ENCODE results near the gene SF3B6. TPM values are rescaled to one million over a fixed set of nuclear protein-coding genes. Genes with fewer than 3 reads are reported as not detected.
"Not testable (repeated sequence)": the region's sequence is repeated elsewhere in the genome, so short reads cannot be mapped to it uniquely, and the experiment has no call there.

SF3B6 gene
- total RNA-seq, 1 donor from 2014 or later: 102 TPM

DNA sequence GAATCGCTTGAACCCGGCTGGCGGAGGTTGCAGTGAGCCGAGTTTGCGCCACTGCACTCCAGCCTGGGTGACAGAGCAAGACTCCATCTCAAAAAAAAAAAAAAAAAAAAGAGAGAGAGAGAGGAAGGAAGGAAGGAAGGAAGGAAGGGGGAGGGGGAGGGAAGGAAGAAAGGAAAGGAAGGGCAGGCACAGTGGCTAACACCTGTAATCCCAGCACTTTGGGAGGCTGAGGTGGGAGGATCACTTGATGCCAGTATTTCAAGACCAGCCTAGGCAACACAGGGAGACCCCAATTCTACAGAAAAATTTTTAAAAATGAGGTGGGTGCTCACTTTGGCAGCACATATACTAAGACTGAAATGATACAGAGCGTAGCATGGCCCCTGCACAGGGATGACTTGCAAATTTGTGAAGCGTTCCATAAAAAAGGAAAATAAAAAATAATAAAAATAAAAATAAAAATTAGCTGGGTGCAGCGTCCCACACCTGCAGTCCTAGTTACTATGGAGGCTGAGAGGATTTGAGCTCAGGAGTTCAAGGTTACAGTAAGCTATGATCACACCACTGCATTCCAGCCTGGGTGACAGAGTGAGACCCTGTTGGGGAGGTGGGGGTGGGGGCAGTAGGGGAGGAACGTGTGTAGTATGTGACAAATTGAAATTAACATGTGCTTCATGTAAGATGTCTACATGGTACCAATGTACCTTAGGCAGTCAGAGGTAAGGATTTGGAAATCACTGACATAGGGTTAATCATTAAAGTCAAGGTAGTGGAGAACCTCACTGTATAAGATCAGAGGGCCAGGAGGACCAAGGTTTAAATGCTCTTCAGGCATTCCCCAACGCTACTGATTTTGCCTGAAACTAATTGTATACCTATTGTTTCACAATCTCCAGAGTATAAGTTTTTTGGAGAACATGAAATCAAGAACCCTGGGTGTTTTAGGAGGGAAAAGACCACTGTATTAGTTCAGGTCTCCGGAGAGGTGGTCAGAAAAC, 30.3 kb downstream of the SF3B6 start:
- Mint-ChIP-seq H3K27ac (no peak overlapping the region), H3K4me1 (ENCODE audit: unreplicated experiment) (peaks cover 15% of the 10 kb centered on the region), H3K27me3 (no peaks in the 10 kb centered on the region), H3K9me3 (no peaks in the 10 kb centered on the region), H3K36me3 (peaks cover 8% of the 10 kb centered on the region), H3K4me3 (peak overlapping the region; percentile 100)
- no peak for DNase-seq (ENCODE audit: extremely low spot score, unreplicated experiment)
- TF ChIP-seq, protein P1, sequence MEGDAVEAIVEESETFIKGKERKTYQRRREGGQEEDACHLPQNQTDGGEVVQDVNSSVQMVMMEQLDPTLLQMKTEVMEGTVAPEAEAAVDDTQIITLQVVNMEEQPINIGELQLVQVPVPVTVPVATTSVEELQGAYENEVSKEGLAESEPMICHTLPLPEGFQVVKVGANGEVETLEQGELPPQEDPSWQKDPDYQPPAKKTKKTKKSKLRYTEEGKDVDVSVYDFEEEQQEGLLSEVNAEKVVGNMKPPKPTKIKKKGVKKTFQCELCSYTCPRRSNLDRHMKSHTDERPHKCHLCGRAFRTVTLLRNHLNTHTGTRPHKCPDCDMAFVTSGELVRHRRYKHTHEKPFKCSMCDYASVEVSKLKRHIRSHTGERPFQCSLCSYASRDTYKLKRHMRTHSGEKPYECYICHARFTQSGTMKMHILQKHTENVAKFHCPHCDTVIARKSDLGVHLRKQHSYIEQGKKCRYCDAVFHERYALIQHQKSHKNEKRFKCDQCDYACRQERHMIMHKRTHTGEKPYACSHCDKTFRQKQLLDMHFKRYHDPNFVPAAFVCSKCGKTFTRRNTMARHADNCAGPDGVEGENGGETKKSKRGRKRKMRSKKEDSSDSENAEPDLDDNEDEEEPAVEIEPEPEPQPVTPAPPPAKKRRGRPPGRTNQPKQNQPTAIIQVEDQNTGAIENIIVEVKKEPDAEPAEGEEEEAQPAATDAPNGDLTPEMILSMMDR (conservative IDR thresholded peaks at IDR 0.05): no peak

DNA sequence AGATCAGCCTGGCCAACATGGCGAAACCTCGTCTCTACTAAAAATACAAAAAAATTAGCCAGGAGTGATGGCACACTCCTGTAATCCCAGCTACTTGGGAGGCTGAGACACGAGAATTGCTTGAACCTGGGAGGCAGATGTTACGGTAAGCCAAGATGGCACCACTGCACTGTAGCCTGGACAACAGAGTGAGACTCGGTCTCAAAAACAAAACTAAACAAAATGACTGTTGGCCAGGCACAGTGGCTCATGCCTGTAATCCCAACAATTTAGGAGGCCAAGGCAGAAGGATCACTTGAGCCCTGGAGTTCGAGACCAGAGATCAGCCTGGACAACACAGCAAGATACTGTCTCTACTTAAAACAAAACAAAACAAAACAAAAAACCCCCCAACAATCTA, 33.0 kb downstream of the SF3B6 start:
- peaks cover 13% of the 10 kb centered on the region for H3K36me3 Mint-ChIP-seq
- DNase-seq (ENCODE audit: extremely low spot score, unreplicated experiment); H3K27me3 Mint-ChIP-seq; H3K4me3 Mint-ChIP-seq; H3K27ac Mint-ChIP-seq; H3K9me3 Mint-ChIP-seq: not testable (repeated sequence)
- peaks cover 15% of the 10 kb centered on the region for H3K4me1 Mint-ChIP-seq (ENCODE audit: unreplicated experiment)

DNA sequence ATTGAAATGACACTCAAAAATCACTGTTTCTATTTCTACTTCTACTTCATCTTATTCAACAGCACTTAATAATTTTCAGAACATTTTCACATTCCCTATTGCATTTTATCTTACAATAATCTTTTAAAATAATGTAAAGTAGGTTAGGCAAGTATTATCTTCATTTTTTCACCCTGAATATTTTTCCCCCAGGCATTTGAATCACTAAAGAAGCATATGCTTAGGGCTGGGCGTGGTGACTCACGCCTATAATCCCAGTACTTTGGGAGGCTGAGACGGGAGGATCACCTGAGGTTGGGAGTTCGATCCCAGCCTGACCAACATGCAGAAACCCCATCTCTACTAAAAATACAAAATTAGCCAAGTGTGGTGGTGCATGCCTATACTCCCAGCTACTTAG, 35.6 kb downstream of the SF3B6 start:
- TF ChIP-seq, protein P1 (conservative IDR thresholded peaks at IDR 0.05): no peak
- no peak overlapping the region for H3K4me3 Mint-ChIP-seq

DNA sequence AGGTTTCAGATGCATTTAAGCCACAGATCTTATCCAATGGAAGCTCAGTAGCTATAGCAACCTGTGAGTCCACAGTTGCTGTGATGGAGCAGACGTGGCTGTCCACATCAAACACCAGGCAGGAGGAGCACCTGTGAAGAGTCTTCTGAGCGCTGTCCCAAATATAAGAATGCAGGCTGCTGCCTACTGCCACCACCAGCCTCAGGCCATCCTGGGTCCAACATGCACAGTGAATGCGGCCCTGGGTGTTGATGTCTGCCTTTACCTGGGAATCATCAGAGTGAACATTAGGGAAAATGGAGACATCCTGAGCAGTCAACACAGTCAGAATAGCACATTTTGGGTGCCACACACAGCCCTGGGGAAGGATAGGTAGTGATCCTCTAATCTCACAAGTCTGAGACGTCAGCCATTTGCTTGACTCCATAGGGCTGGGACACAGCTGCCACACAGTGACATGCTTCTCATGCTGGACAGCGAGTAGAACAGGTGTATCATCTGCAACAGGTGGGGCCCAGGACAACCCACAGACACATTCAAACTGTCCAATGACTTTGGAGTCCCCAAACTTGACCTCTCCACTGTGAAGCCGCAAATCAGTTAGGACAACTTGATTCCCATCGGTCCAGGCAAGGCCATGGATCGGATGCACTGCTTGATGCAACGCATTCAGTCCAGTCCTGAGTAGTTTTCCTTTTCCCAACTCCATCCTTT, 37.2 kb downstream of the SF3B6 start:
- Mint-ChIP-seq H3K36me3 (peaks cover 20% of the 10 kb centered on the region), H3K27ac (no peak overlapping the region), H3K4me3 (no peak overlapping the region), H3K4me1 (ENCODE audit: unreplicated experiment) (no peaks in the 10 kb centered on the region), H3K27me3 (no peaks in the 10 kb centered on the region), H3K9me3 (no peaks in the 10 kb centered on the region)
- DNase-seq (ENCODE audit: extremely low spot score, unreplicated experiment): no peak
- TF ChIP-seq, protein P1 (conservative IDR thresholded peaks at IDR 0.05): no peak

More for the DNA sequence above, 35.6 kb downstream of the SF3B6 start:
- DNase-seq (ENCODE audit: extremely low spot score, unreplicated experiment): no peak
- no peaks in the 10 kb centered on the region for H3K9me3 Mint-ChIP-seq
- H3K36me3 Mint-ChIP-seq: peaks cover 21% of the 10 kb centered on the region
- H3K27me3 Mint-ChIP-seq: no peaks in the 10 kb centered on the region
- no peak overlapping the region for H3K27ac Mint-ChIP-seq
- H3K4me1 Mint-ChIP-seq (ENCODE audit: unreplicated experiment): peaks cover 5% of the 10 kb centered on the region

DNA sequence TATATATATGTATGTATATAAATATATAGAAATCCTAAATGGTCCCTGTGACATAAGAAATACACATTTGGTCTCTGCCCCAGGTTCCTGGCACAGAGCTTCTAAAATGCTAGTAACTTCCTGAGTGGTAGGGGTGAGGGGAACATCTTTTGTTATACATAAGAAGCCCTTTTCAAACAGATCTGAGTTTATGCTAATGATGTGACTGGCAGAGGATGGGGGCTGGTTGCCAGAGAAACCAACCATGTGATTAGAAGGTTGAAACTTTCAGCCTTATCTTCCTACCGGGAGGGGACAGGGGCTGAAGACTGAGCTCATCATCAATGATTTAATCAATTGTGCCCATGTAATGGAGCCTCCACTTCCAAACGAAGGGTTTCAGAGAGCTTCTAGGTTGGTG, 49.9 kb downstream of the SF3B6 start:
- no peak for DNase-seq (ENCODE audit: extremely low spot score, unreplicated experiment)
- Mint-ChIP-seq H3K27me3 (no peaks in the 10 kb centered on the region), H3K36me3 (peaks cover 20% of the 10 kb centered on the region), H3K4me1 (ENCODE audit: unreplicated experiment) (no peaks in the 10 kb centered on the region), H3K4me3 (no peak overlapping the region), H3K9me3 (no peaks in the 10 kb centered on the region), H3K27ac (no peak overlapping the region)
- TF ChIP-seq, protein P1 (conservative IDR thresholded peaks at IDR 0.05): no peak

Measured in type B pancreatic cell (in vitro differentiated cells).